HG02852 (cell line): Measurements from ENCODE around the gene RSRC1.
"Not testable (repeated sequence)": the region's sequence is repeated elsewhere in the genome, so short reads cannot be mapped to it uniquely, and the experiment has no call there.

Experiments used
- ATAC-seq: cut with Tn5 transposase; IDR thresholded peaks from one replicate; pipeline ENCODE4 v1.9.1; 2021; ENCODE audit warnings: mild to moderate bottlenecking, moderate library complexity; ENCODE audit not compliant: unreplicated experiment

Gene RSRC1

GRCh38 chr3:158509891-158510290 lies 400.0 kb downstream of the RSRC1 start:
- no peak for ATAC-seq

- not testable (repeated sequence) for ATAC-seq
These were observed 406.8 kb downstream of the RSRC1 start for GRCh38 chr3:158516729-158517128.

- ATAC-seq: no peak
These were observed 409.9 kb downstream of the RSRC1 start for GRCh38 chr3:158519776-158520175.

DNA sequence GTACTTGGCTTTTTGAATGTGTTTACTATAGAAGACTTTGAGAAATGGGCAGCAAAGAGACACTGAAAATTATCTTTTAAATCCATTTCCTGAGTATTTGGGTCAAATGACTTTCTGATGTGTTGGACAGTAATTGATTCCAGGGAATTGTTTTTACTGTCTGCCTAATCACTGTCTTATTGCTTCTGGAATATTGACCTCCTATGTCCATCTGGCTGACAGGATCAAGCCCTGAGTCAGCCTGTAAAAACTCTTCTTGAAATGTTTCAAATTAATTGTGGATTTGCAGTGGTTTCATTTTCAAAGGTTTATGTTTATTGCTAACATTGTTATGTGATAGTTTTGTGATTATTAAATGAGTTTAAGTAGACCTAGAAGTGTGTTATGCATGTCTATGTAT lies 410.5 kb downstream of the RSRC1 start:
- ATAC-seq: no peak

DNA sequence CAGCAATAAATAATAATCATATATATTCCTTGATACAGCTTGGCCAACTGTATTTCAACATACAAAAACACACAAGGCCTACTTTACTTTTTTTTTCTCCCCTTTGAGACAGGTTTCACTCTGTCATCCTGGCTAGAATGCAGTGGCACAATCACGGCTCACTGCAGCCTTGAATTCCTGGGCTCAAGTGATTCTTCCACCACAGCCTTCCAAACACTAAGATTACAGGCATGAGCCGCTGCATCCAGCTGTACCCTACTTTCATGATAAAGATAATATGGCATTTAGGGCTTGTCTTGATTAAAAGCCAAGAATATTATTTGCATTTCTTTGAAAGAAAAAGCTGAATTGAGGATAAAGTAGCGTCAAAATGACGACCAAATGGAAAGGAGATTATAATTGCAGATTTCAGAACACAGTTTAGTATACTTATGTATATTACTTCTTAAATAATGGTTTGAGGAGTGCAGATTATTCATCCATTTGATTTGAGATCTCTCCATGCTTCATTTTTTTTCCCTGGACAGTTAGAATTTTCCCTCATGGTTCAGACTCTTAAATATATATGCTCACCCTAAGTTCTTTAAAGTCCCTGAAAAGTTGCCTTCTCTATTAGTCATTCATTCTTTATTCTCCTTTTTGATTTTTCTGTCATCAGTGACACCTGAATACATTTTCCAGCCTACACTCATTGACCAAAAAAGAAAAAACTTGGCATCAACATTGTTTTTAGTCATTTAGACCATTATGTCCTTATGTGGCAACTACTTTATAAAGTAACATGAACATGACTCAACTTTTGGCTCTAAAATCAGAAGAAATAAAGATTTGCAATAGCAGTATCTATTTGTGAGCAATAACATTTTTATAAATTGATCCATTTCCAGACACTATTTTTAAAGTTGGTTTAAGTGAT lies 412.6 kb downstream of the RSRC1 start:
- ATAC-seq: no peak

DNA sequence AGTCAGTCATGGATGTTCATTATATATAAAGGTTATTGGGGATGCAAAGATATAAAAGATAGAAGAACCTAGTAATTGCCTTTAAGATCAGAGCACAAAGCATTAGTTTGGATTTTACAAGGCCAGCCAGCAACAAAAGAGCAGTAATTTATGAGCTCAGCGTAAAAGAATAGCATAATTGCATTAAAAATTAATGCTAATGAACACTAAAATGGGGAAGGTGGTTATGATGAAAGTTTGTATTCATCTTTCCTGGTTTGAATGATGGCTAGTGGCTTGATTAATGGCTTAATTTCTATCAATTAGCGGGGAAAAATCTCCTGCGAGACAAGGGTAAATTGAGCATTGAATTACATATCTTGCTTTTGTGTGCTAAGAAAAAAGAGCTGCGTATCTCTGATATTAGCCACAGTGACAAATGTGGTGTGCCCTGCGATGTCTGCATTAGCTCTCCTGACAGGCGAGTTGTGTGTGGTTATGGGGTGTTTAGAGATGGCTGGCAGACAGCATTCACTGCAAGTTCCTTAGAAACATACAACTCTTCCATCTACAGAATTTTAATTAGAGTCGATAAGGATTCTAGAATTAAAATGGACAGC lies 418.3 kb downstream of the RSRC1 start:
- no peak for ATAC-seq

DNA sequence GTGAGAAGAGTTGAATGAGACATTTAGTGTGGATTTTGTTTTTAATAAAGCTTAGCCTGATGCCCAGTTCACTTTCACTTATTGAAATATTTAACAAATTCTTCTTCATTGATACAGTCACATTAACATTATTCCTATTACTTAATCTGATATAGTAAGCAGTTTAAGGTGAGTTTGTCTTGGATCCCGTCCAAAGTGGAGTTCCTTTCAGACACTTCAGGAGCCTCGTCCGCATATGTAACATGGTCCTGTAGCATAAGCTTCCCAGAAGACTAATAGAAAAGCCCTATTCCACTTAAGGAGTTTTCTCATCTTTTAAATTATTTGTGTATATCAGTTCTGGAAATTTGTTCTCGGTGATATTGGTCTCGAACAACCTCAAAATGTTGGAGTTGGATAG lies 421.4 kb downstream of the RSRC1 start:
- no peak for ATAC-seq

DNA sequence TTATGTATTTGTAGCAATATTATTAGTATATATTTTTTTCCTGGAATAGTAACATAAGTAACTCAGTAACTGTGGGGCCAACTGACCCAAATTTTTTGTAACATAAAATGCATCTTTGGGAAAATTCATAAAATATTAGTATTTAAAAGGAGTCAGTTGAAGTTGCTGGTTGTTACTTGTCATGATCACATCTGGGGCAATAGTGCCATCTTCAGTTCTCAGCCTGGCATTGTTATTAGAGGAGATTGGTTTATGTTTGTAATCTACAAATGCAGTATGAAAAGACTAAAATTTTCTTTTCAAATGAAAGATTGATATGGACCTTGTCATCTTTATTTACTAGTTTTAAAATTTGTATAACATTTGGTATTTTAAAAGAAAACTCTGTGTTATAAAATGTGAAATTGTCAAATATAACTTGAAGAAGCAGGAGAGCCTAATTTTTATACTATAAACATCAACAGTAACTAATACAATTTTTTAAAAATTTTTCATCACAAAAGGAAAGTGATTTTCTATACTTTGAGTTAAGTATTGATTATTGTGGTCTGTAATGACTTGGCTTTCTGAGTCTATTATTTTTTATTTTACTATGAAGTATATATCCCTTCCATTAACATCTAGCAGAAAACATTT lies 422.3 kb downstream of the RSRC1 start:
- no peak for ATAC-seq

DNA sequence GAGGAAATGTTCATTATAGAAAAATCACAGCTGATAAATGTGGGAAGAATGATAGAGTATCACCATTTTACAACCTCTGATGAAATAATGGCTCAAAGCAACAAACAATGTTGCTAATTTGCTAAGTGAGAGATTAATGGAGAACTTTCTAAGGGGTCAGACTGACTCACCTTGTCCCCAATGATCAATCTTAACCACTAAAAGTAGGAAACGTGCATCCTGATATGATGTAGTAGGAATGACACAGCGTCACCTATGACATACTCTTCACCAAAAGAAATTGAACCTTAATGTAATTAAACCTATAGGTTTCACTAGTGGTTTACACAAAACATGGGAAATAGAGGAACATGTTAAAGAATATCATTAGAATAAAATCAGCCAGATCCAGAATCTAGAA lies 426.0 kb downstream of the RSRC1 start:
- no peak for ATAC-seq

- peak; percentile 77 for ATAC-seq
These were observed 429.6 kb downstream of the RSRC1 start for GRCh38 chr3:158539414-158540014.

DNA sequence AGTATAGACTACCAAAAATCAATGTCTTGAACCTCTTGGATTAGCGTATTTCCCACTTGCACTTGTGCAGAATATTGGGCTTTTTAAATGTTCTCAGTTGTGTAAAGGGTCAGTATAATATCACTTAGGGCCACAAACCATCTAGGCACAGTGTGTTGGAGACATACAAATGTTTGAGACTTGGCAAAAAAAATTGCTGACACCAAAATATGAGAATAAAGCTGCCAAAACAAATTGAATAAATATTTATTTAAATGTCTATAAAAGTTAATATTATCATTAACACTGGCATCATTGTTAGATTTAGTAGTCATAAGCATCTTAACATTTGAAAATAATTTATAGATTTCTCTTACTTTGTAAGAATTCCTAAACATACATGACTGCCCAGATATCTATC lies 430.2 kb downstream of the RSRC1 start:
- ATAC-seq: no peak

- ATAC-seq: no peak
These were observed 438.8 kb downstream of the RSRC1 start for GRCh38 chr3:158548691-158549090.

DNA sequence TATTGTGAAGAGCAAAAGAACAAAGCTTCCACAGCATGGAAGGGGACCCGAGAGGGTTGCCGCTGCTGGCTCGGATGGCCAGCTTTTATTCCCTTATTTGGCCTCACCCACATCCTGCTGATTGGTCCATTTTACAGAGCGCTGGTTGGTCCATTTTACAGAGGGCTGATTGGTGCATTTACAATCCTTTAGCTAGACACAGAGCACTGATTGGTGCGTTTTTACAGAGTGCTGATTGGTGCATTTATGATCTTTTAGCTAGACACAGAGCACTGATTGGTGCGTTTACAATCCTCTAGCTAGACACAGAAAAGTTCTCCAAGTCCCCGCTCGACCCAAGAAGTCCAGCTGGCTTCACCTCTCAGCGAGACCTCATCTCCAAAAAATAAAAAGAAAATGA lies 440.0 kb downstream of the RSRC1 start:
- ATAC-seq: not testable (repeated sequence)

GRCh38 chr3:158552124-158552523 lies 442.2 kb downstream of the RSRC1 start:
- no peak for ATAC-seq

- ATAC-seq: no peak
These were observed 449.6 kb downstream of the RSRC1 start for GRCh38 chr3:158559504-158559903.

- ATAC-seq: no peak
These were observed 451.1 kb downstream of the RSRC1 start for GRCh38 chr3:158560979-158561378.

DNA sequence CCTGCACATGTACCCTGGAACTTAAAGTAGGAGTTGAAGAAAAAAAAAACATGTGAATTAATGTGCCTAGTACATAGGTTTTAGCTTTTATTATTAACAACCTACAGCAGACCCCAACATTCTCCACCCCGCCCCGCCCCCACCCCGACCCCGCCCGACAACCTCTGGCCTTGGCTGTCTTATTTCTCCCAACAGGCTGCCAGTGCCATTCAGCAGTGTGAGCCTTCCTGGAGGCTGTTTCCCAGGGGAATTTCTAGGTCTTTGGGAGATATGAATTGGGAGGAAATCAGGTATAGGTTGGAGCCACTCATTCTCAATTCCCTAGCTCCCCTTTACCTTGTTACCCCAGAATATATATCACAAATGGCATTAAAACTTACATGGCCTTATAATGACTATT lies 452.8 kb downstream of the RSRC1 start:
- no peak for ATAC-seq

DNA sequence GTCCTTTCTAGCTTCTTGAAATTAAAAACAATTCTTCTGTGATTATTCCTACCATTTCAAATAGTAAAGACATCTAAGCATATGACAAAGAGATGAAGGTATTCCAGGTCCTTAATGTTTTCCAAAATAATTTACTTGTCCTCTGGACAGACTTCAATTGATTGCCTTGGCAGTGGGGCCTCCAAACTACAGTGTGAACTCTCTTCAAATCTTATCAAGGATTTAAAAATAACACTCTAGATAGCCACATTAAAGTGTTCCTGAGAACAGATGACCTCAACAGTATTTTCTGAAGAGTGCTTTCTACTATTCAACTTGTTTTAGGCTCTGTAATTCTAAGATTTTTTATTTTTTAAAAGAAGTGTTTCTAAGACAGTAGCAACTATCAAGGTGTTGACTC lies 453.2 kb downstream of the RSRC1 start:
- ATAC-seq: no peak

- ATAC-seq: no peak
These were observed 455.2 kb downstream of the RSRC1 start for GRCh38 chr3:158565076-158565475.

DNA sequence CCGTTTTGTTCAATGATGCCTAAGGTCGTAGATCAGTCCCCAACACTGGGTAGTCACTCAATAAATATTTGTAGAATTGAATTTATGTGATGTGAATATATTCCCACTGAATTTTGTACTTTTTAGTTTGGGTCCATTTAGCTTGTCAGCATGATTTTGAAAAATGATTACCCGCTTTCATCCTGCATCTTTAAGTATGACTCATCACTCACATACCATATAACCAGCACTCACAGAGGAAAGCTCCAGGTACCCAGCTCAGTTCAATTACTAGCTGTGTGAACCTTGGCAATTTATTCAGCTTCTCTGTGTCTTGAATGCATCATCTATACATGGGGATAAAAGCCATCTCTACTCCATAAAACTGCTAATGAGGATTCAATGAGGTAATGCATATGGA lies 458.9 kb downstream of the RSRC1 start:
- no peak for ATAC-seq

DNA sequence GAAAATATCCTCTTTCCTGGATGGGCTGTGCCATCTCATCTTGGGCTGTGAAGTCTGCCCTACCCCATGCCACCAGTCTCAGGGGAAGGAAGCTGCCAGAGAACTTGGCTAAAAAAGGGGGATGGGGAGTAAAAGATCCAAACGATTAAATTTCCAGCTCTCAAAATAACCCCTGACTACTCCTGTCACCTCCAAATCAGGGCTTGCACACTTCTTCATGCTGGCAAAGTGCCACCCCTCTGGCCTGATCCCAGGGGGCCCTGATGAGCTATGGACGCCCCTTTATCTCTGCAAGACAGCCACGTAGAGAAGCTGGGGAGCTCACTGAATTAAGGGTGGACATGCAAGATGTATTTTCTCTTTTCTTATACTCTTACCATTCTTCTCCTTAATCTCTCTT lies 459.9 kb downstream of the RSRC1 start:
- ATAC-seq: no peak
